Stimulated activated memory B cell treated with anti-CD40 and anti-IgM and Interleukin-4, amounts not matched to agents 10 μg/mL and 1 μg/mL and 100 μg/mL, for 72 hours (primary cell): ENCODE data around the gene USP28.
A peak's percentile ranks its signal among the peaks of the same experiment; 100 is the strongest.
"Not testable (repeated sequence)": the region's sequence is repeated elsewhere in the genome, so short reads cannot be mapped to it uniquely, and the experiment has no call there.

ENCODE experiments used
- ATAC-seq: fragments of 150-1000 bp; cut with Tn5 transposase; 2 replicates; pipeline ENCODE4 v1.10.0; 2021
- H3K27ac Mint-ChIP-seq: one replicate; pipeline ENCODE4 v1.8.0; 2022; ENCODE audit warnings: mild to moderate bottlenecking, mixed read lengths
- H3K27me3 Mint-ChIP-seq: one replicate; pipeline ENCODE4 v1.8.0; 2022; ENCODE audit warnings: mixed read lengths
- H3K36me3 Mint-ChIP-seq: one replicate; pipeline ENCODE4 v1.8.0; 2022; ENCODE audit warnings: mixed read lengths
- H3K4me1 Mint-ChIP-seq: one replicate; pipeline ENCODE4 v1.8.0; 2022; ENCODE audit warnings: mixed read lengths
- H3K4me3 Mint-ChIP-seq: one replicate; pipeline ENCODE4 v1.8.0; 2022; ENCODE audit warnings: mild to moderate bottlenecking, moderate library complexity, mixed read lengths
- H3K9me3 Mint-ChIP-seq: one replicate; pipeline ENCODE4 v1.8.0; 2022; ENCODE audit warnings: mixed read lengths

USP28 gene

DNA sequence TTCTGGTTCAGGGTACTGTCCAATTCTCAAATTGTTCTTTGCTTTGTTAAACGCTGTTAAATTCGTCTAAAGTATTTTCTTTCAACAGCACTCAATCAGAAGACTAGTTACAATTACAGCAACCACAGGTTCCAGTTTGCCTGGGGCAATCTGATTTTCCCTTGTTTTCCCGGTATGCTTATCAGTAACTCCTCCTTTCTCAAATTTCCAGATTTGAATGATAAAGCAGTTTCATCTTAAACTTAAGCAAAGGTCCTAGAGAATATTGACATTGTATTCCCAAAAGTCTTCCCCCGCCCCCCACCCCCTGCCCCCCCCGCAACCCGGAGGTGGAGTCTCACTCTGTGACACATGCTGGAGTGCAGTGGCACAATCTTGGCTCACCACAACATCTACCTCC is 10.5 kb upstream of the USP28 start:
- no peak overlapping the region for H3K27ac Mint-ChIP-seq
- no peaks in the 10 kb centered on the region for H3K9me3 Mint-ChIP-seq
- ATAC-seq = no peak

DNA sequence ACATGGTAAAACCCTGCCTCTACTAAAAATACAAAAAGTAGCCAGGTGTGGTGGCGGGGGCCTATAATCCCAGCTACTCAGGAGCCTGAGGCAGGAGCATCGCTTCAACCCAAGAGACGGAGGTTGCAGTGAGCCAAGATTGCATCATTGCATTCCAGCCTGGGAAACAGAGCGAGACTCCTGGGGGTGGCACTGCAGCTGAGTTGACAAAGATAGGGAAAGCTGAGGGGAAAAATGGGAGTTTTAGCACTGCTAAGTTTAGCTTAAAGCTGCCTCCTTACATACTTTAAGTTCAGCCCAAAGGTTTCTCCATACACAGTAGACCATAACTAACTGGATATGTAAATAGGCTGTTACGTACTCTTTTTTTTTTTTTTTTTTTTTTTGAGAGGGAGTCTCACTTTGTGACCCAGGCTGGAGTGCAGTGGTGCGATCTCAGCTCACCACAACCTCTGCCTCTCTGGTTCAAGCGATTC is 9.0 kb upstream of the USP28 start:
- Mint-ChIP-seq H3K27ac (no peak overlapping the region), H3K27me3 (no peaks in the 10 kb centered on the region), H3K4me1 (no peaks in the 10 kb centered on the region), H3K4me3 (no peak overlapping the region), H3K36me3 (no peaks in the 10 kb centered on the region), H3K9me3 (no peaks in the 10 kb centered on the region)
- no peak for ATAC-seq

More for the DNA sequence above, 10.5 kb upstream of the USP28 start:
- H3K27me3 Mint-ChIP-seq = no peaks in the 10 kb centered on the region
- no peaks in the 10 kb centered on the region for H3K36me3 Mint-ChIP-seq
- H3K4me1 Mint-ChIP-seq = no peaks in the 10 kb centered on the region
- H3K4me3 Mint-ChIP-seq = no peak overlapping the region

DNA sequence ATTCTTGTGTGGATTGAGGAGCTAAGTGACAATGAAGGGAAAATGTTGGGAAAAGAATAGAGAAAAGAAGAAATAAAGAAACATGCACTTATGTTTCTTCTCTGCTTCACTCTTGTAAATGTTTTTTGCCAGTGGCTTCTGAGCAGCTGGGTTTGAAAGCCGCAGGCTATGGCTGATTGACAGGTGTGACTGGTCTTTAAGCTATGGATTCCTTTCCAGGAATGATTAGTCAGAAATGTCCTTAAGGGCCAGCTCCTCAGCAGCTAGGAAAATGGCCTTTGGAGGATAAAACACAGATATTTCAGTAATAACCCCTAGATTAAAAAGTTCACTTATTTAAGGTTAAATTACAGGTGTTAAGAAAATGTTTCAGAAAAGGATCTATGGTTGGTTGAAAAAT is 6.5 kb upstream of the USP28 start:
- no peak overlapping the region for H3K27ac Mint-ChIP-seq
- peaks cover 10% of the 10 kb centered on the region for H3K4me1 Mint-ChIP-seq
- no peak overlapping the region for H3K4me3 Mint-ChIP-seq
- no peaks in the 10 kb centered on the region for H3K27me3 Mint-ChIP-seq
- peaks cover 3% of the 10 kb centered on the region for H3K9me3 Mint-ChIP-seq
- no peaks in the 10 kb centered on the region for H3K36me3 Mint-ChIP-seq
- no peak for ATAC-seq

DNA sequence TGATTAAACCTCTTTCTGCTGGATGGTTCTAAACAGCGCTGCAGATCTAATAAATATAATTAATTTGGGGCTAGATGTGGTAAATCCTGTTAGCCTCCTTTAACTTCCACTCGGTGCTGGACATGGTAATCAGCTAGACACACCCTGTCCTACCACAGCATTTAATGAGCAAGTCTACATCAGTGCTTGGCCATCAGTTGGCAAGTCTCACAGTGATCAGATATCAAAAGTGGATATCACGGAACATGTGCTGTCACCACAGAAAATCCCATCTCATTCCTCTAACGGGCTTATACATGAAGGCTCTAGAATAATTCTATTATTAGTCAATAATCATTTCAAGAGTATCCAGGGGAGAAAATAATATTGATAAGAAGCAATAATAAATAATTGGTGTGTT is 5.6 kb upstream of the USP28 start:
- no peak overlapping the region for H3K4me3 Mint-ChIP-seq
- H3K27me3 Mint-ChIP-seq = no peaks in the 10 kb centered on the region
- H3K4me1 Mint-ChIP-seq = peaks cover 18% of the 10 kb centered on the region
- no peak for ATAC-seq
- H3K27ac Mint-ChIP-seq = no peak overlapping the region
- no peaks in the 10 kb centered on the region for H3K36me3 Mint-ChIP-seq
- peaks cover 3% of the 10 kb centered on the region for H3K9me3 Mint-ChIP-seq

DNA sequence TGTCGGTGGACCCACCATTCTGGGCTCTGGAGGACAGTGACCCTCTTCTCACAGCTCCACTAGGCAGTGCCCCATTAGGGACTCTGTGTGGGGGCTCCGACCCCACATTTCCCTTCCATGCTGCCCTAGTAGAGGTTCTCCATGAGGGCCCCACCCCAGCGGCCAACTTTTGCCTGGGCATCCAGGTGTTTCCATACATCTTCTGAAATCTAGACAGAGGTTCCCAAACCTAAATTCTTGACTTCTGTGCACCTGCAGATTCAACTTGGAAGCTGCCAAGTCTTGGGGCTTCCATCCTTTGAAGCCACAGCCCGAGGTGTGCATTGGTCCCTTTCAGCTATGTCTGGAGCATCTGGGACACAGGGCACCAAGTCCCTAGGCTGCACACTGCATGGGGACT is 4.1 kb upstream of the USP28 start:
- peaks cover 24% of the 10 kb centered on the region for H3K4me1 Mint-ChIP-seq
- H3K36me3 Mint-ChIP-seq, H3K4me3 Mint-ChIP-seq, ATAC-seq, H3K9me3 Mint-ChIP-seq, H3K27ac Mint-ChIP-seq, H3K27me3 Mint-ChIP-seq: not testable (repeated sequence)

DNA sequence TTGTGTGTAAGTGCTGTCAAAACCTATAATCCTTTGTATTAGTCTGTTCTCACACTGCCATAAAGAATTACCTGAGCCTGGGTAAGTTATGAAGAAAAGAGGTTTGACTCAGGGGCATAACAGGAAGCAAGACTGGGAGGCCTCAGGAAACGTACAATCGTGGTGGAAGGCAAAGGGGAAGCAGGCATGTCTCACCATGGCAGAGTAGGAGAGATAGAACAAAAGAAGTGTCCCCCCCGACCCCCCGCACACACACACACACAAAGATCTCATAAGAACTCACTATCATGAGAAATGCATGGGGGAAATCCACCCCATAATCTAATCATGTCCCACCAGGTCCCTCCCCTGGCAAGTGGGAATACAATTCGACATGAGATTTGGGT is 2.3 kb upstream of the USP28 start:
- no peak for ATAC-seq
- no peaks in the 10 kb centered on the region for H3K27me3 Mint-ChIP-seq
- peaks cover 3% of the 10 kb centered on the region for H3K9me3 Mint-ChIP-seq
- no peak overlapping the region for H3K27ac Mint-ChIP-seq
- peaks cover 12% of the 10 kb centered on the region for H3K36me3 Mint-ChIP-seq
- H3K4me3 Mint-ChIP-seq = no peak overlapping the region
- peaks cover 40% of the 10 kb centered on the region for H3K4me1 Mint-ChIP-seq

DNA sequence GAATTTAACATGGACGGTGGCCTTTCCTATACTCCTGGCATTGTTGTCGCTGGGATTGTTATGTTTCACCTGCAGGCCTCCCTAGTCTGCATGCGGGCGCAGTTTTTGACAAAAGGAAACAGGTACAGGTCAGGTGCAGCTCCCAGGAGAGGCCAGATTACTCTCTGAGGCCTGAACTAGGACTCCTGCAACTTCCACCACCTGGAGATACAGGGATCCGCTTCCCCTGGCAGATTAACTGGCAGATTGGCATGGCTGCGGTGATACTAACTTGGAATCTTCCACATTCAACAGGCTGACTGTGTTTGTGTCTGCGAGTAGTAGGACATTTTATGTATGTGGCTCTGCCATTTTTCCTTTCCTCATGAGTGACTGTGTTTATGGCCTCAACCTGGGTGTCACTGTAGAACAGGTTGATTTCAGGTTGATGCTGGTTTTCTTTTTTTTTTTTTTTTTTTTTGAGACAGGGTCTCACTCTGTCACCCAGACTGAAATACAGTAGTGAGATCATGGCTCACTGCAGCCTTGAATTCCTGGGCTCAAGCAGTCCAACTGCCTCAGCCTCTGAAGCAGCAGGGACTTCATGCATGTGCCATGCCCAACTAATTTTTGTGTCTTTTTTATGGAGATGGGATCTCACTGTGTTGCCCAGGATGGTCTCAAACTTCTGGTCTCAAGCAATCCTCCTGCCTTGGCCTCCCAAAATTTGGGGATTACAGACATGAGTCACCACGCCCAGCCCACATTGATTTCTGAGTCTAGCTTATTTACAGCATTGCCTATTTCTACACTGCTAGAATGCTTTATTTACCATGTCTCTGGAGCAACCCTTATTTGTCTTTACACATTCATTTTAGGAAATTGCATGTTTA is 1.7 kb upstream of the USP28 start:
- H3K4me3 Mint-ChIP-seq = peak overlapping the region; percentile 93
- peaks cover 18% of the 10 kb centered on the region for H3K36me3 Mint-ChIP-seq
- peaks cover 3% of the 10 kb centered on the region for H3K9me3 Mint-ChIP-seq
- H3K27me3 Mint-ChIP-seq = no peaks in the 10 kb centered on the region
- peaks cover 46% of the 10 kb centered on the region for H3K4me1 Mint-ChIP-seq
- peak overlapping the region; percentile 86 for H3K27ac Mint-ChIP-seq
- ATAC-seq = no peak

DNA sequence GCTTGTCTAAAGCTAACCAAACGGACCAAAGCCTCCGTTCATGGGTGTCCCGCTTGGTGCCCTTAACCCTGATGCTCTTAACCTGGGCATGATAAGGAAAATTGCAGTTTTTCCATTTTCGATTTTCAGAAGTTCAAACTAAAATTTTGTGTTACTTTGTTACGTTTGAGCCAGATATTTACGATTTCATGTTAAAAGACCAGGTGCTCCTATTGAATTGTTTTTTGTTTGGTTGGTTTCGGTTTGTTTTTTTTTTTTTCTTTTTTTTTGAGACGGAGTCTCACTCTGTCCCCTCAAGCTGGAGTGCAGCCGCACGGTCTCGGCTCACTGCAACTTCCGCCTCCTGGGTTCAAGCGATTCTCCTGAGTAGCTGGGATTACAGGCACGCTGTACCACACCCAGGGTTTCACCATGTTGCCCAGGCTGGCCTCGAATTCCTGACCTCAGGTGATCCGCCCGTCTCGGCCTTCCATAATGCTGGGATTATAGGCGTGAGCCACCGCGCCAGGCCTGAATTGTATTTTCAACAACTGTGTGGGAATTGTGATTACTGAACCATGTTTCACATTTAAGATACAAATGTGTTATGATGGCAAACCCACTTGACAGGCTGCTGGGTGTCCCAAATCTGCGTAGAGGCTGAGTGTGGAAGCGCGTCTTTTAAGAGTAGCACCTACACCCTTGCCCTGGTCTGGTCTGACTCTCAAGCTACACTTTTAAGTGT is 864 bp upstream of the USP28 start:
- Mint-ChIP-seq H3K27me3 (no peaks in the 10 kb centered on the region), H3K4me3 (peak overlapping the region; percentile 93), H3K27ac (peak overlapping the region; percentile 86), H3K36me3 (peaks cover 19% of the 10 kb centered on the region), H3K9me3 (peaks cover 3% of the 10 kb centered on the region), H3K4me1 (peaks cover 54% of the 10 kb centered on the region)
- peak; percentile 13 for ATAC-seq

DNA sequence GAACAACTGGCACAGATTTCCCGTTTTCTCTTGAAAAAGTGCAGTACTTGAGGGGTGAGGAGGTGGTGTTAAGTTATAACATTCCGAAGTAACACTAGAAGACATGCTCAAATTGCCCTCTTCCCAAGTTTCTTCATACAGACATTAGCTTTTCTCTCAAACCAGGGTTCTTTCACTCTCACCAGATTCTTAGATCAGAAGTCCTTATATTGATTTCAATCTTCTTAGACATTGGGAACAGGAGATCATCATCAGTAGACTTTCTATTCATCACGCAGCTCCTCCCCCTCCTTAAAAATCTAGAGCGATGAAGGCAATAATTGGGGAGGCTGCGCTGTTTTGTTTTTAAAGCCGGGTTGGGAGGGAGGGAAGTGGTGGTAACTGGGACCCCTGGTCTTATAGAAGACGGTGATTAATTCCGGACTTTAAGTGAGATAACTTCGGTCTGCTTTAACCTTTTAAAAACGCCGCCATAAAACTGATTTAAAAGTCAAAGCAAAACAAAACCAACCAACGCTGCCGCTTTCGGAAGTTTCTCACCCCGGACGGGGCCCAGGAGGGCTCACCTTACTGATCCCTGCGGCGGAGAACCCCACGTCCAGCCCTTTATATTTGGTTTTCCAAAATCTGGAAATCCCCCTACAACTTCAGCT is 665 bp downstream of the USP28 start:
- peaks cover 63% of the 10 kb centered on the region for H3K4me1 Mint-ChIP-seq
- H3K9me3 Mint-ChIP-seq = peaks cover 3% of the 10 kb centered on the region
- peaks cover 19% of the 10 kb centered on the region for H3K36me3 Mint-ChIP-seq
- ATAC-seq = peak; percentile 65
- H3K4me3 Mint-ChIP-seq = peak overlapping the region; percentile 83
- H3K27ac Mint-ChIP-seq = peak overlapping the region; percentile 86
- no peaks in the 10 kb centered on the region for H3K27me3 Mint-ChIP-seq

DNA sequence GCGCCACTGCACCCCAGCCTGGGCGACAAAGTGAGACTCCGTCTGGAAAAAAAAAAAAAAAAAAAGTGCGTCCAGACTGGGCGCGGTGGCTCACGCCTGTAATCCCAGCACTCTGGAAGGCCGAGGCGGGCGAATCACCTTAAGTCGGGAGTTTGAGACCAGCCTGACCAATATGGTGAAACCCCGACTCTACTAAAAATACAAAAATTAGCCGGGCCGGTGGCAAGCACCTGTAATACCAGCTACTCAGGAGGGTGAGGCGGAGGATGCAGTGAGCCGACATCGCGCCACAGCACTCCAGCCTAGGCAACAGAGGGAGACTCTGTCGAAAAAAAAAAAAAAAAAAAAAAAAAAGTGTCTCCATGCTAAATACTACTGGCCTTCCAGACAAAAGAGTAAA is 1.3 kb downstream of the USP28 start:
- peaks cover 19% of the 10 kb centered on the region for H3K36me3 Mint-ChIP-seq
- no peaks in the 10 kb centered on the region for H3K27me3 Mint-ChIP-seq
- H3K9me3 Mint-ChIP-seq = peaks cover 3% of the 10 kb centered on the region
- peaks cover 63% of the 10 kb centered on the region for H3K4me1 Mint-ChIP-seq
- no peak for ATAC-seq
- H3K4me3 Mint-ChIP-seq = peak overlapping the region; percentile 83
- peak overlapping the region; percentile 86 for H3K27ac Mint-ChIP-seq

DNA sequence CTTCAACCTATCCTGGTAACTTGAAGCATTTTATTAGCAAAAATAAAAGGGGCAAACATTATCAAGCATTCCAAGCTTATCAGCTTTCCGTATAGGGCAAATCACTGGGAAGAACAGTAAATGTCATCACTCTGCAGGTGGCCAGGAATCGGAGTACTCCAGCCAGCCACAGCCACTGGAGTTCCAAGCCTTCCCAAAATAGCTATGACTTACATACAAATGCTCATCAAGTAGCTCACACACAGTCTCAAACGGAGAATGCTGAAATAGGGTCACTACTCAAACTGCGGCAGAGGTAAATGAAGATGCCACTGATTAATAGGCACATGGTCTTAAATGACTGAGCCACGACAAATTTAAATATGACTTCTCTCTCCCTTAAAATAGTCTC is 2.1 kb downstream of the USP28 start:
- peaks cover 67% of the 10 kb centered on the region for H3K4me1 Mint-ChIP-seq
- H3K36me3 Mint-ChIP-seq = peaks cover 19% of the 10 kb centered on the region
- H3K27ac Mint-ChIP-seq = no peak overlapping the region

DNA sequence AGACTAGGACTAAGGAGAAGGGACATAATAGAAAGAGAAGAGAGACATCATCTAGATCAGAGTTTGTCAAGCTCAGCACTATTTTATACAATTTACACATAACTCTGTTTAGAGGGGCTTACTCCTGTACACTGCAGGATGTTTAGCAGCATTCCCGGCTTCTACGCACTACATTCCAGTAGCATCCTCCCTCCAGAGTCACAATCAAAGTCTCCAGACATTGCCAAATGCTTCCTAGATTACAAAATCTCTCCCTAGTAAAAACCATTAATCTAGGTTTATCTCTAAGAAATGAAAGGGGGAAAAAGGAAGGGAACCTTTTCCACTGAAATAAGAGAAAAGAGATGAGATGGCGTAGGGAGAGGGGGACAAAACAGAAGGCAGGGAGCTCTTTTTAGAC is 4.0 kb downstream of the USP28 start:
- no peaks in the 10 kb centered on the region for H3K9me3 Mint-ChIP-seq
- H3K4me1 Mint-ChIP-seq = peaks cover 53% of the 10 kb centered on the region

More for the DNA sequence above, 2.1 kb downstream of the USP28 start:
- ATAC-seq = no peak
- Mint-ChIP-seq H3K9me3 (peaks cover 3% of the 10 kb centered on the region), H3K4me3 (peak overlapping the region; percentile 83), H3K27me3 (no peaks in the 10 kb centered on the region)

DNA sequence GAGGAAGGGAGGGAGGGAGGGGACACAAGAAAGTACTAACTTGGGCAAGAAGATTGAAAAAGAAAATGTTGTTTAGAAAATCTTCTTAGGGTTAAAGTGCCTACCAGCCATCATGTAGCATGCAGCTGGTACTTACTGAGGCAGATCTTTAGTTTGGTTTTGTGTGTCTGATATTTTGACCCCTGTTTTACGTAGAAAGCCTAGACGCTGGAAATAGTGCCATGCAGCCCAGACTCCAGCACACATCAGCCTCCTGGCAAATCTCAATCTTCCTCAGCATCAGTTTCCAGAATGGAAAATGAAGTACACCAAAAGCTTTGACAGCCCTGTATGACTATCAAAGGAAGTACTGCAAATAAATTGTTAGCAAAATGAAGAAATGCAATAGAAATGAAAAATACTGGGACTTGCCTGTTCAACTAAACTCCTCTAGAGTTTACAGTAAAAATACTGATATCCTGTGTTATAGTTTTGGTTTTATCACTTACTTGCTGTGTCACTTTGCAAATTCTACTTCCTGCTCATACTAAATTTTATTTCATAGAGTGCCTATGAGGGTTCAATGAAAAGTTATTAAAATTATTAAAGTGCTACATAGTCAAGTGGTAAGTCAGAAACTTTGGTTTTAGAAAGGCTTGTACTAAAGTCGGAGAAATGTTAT is 7.4 kb downstream of the USP28 start:
- H3K27ac Mint-ChIP-seq = no peak overlapping the region
- H3K27me3 Mint-ChIP-seq = no peaks in the 10 kb centered on the region
- peaks cover 47% of the 10 kb centered on the region for H3K4me1 Mint-ChIP-seq
- peaks cover 46% of the 10 kb centered on the region for H3K36me3 Mint-ChIP-seq
- no peaks in the 10 kb centered on the region for H3K9me3 Mint-ChIP-seq
- no peak for ATAC-seq
- H3K4me3 Mint-ChIP-seq = no peak overlapping the region

More for the DNA sequence above, 4.0 kb downstream of the USP28 start:
- H3K27me3 Mint-ChIP-seq = no peaks in the 10 kb centered on the region
- H3K4me3 Mint-ChIP-seq = no peak overlapping the region
- peak overlapping the region; percentile 8 for H3K27ac Mint-ChIP-seq
- peaks cover 32% of the 10 kb centered on the region for H3K36me3 Mint-ChIP-seq
- no peak for ATAC-seq

DNA sequence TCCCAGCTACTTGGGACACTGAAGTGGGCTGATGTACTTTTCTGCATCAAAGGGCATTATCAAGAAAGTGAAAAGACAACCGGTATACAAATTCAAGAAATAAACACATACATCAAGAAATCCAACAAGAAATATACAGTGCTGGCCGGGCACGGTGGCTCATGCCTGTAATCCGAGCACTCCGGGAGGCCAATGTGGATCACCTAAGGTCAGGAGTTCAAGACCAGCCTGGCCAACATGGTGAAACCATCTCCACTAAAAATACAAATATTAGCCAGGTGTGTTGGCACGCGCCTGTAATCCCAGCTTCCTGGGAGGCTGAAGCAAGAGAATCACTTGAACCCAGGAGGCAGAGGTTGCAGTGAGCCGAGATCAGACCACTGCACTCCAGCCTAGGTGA is 9.5 kb downstream of the USP28 start:
- ATAC-seq = no peak
- peaks cover 49% of the 10 kb centered on the region for H3K36me3 Mint-ChIP-seq
- H3K4me1 Mint-ChIP-seq = peaks cover 47% of the 10 kb centered on the region
- H3K27me3 Mint-ChIP-seq = no peaks in the 10 kb centered on the region
- no peaks in the 10 kb centered on the region for H3K9me3 Mint-ChIP-seq
- H3K4me3 Mint-ChIP-seq = no peak overlapping the region
- H3K27ac Mint-ChIP-seq = no peak overlapping the region

DNA sequence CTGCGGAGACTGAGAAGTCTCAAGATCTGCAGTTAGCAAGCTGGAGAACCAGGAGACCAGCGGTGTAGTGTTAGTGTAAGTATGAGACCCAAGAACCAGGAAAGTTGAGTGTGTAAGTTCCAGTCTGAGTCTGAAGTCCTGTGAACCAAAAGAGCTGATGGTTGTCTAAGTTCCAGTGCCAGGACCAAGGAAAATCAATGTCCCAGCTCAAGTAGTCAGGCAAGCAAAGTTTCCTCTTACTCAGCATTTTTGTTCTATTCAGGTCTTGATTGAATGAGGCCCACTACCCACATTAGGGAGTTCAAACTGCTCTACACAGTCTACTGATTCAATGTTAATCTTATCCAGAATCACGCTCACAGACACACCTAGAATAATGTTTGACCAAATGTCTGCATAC is 11.0 kb downstream of the USP28 start:
- Mint-ChIP-seq H3K27ac (no peak overlapping the region), H3K9me3 (no peaks in the 10 kb centered on the region), H3K36me3 (peaks cover 50% of the 10 kb centered on the region), H3K4me3 (no peak overlapping the region), H3K27me3 (no peaks in the 10 kb centered on the region), H3K4me1 (peaks cover 55% of the 10 kb centered on the region)
- ATAC-seq = no peak
